ENCODE data around the gene IRX4.

IRX4 gene

GRCh38 chr5:1930880-1931603, 48.3 kb upstream of the IRX4 start:
- peak; percentile 26; the same call in 1 of the 3 replicates for ATAC-seq
- no peak for TF ChIP-seq ZFP30 (CRISPR knock-in tag; IDR thresholded peaks at IDR 0.05)
- TF ChIP-seq TOX (CRISPR knock-in tag; IDR thresholded peaks at IDR 0.05; ENCODE audit: borderline replicate concordance): no peak
- no peak for TF ChIP-seq CSRNP3 (CRISPR knock-in tag; IDR thresholded peaks at IDR 0.05)
- no peak for TF ChIP-seq OSR1 (CRISPR knock-in tag; IDR thresholded peaks at IDR 0.05)
- TF ChIP-seq PPARA (CRISPR knock-in tag; IDR thresholded peaks at IDR 0.05; ENCODE audit: borderline replicate concordance): no peak
- no peak for TF ChIP-seq ZNF8 (CRISPR knock-in tag; IDR thresholded peaks at IDR 0.05)
- TF ChIP-seq ZNF565 (CRISPR knock-in tag; conservative IDR thresholded peaks at IDR 0.05; ENCODE audit: low read depth): no peak
- no peak for TF ChIP-seq SNAI2 (CRISPR knock-in tag; IDR thresholded peaks at IDR 0.05)
- no peak for TF ChIP-seq CREB5 (CRISPR knock-in tag; IDR thresholded peaks at IDR 0.05; ENCODE audit: low read depth)
- TF ChIP-seq GLIS3 (CRISPR knock-in tag; IDR thresholded peaks at IDR 0.05): no peak
- TF ChIP-seq, protein P1, sequence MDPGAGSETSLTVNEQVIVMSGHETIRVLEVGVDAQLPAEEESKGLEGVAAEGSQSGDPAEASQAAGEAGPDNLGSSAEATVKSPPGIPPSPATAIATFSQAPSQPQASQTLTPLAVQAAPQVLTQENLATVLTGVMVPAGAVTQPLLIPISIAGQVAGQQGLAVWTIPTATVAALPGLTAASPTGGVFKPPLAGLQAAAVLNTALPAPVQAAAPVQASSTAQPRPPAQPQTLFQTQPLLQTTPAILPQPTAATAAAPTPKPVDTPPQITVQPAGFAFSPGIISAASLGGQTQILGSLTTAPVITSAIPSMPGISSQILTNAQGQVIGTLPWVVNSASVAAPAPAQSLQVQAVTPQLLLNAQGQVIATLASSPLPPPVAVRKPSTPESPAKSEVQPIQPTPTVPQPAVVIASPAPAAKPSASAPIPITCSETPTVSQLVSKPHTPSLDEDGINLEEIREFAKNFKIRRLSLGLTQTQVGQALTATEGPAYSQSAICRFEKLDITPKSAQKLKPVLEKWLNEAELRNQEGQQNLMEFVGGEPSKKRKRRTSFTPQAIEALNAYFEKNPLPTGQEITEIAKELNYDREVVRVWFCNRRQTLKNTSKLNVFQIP (CRISPR knock-in tag; IDR thresholded peaks at IDR 0.05; ENCODE audit: borderline replicate concordance, low read depth): no peak
- no peak for TF ChIP-seq ZFP3 (CRISPR knock-in tag; IDR thresholded peaks at IDR 0.05)
- TF ChIP-seq TSHZ2 (CRISPR knock-in tag; IDR thresholded peaks at IDR 0.05): no peak
- TF ChIP-seq RARB (CRISPR knock-in tag; IDR thresholded peaks at IDR 0.05): no peak
- TF ChIP-seq ESRRG (CRISPR knock-in tag; IDR thresholded peaks at IDR 0.05): no peak
- no peak for TF ChIP-seq TCF4 (CRISPR knock-in tag; IDR thresholded peaks at IDR 0.05; ENCODE audit: borderline replicate concordance)
- no peak for TF ChIP-seq ZNF70 (CRISPR knock-in tag; IDR thresholded peaks at IDR 0.05)

- TF ChIP-seq ARNTL (CRISPR knock-in tag; IDR thresholded peaks at IDR 0.05; ENCODE audit: borderline replicate concordance, low read depth) (no peak), ZC3H10 (CRISPR knock-in tag; IDR thresholded peaks at IDR 0.05) (no peak)
- ATAC-seq: no peak; the same call in 2 of the 3 replicates
Measured at GRCh38 chr5:1930501-1930879, 47.8 kb upstream of the IRX4 start.

GRCh38 chr5:1929108-1929991, 46.6 kb upstream of the IRX4 start:
- ATAC-seq: no peak
- TF ChIP-seq ZFP30 (CRISPR knock-in tag; IDR thresholded peaks at IDR 0.05): no peak
- TF ChIP-seq BACH2 (CRISPR knock-in tag; IDR thresholded peaks at IDR 0.05; ENCODE audit: borderline replicate concordance): no peak
- no peak for TF ChIP-seq ISL1 (CRISPR knock-in tag; IDR thresholded peaks at IDR 0.05)
- TF ChIP-seq, protein P2, sequence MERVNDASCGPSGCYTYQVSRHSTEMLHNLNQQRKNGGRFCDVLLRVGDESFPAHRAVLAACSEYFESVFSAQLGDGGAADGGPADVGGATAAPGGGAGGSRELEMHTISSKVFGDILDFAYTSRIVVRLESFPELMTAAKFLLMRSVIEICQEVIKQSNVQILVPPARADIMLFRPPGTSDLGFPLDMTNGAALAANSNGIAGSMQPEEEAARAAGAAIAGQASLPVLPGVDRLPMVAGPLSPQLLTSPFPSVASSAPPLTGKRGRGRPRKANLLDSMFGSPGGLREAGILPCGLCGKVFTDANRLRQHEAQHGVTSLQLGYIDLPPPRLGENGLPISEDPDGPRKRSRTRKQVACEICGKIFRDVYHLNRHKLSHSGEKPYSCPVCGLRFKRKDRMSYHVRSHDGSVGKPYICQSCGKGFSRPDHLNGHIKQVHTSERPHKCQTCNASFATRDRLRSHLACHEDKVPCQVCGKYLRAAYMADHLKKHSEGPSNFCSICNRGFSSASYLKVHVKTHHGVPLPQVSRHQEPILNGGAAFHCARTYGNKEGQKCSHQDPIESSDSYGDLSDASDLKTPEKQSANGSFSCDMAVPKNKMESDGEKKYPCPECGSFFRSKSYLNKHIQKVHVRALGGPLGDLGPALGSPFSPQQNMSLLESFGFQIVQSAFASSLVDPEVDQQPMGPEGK (CRISPR knock-in tag; IDR thresholded peaks at IDR 0.05; ENCODE audit: borderline replicate concordance): no peak
